ENCODE measurements around the gene DNM1L. TPM values are rescaled to one million over a fixed set of nuclear protein-coding genes. Genes with fewer than 3 reads are reported as not detected.

DNM1L gene
- polyA plus RNA-seq, 2 of the 4 experiments (the other 2 are of a cell fraction), result 67.0 to 121 TPM

- no peak for TF ChIP-seq NFE2L2 (conservative IDR thresholded peaks at IDR 0.05; ENCODE audit: low read length)
- TF ChIP-seq CEBPB (IDR thresholded peaks at IDR 0.05), result no peak
- no peak for TF ChIP-seq ESRRA (IDR thresholded peaks at IDR 0.05; ENCODE audit: borderline replicate concordance, low read length)
- no peak for TF ChIP-seq HDAC2 (IDR thresholded peaks at IDR 0.05)
- TF ChIP-seq EP300 (IDR thresholded peaks at IDR 0.05), result no peak
Observed at GRCh38 chr12:32777159-32777558, 98.1 kb downstream of the DNM1L start (continued).

GRCh38 chr12:32777691-32778175, 98.6 kb downstream of the DNM1L start:
- TF ChIP-seq, protein P1, sequence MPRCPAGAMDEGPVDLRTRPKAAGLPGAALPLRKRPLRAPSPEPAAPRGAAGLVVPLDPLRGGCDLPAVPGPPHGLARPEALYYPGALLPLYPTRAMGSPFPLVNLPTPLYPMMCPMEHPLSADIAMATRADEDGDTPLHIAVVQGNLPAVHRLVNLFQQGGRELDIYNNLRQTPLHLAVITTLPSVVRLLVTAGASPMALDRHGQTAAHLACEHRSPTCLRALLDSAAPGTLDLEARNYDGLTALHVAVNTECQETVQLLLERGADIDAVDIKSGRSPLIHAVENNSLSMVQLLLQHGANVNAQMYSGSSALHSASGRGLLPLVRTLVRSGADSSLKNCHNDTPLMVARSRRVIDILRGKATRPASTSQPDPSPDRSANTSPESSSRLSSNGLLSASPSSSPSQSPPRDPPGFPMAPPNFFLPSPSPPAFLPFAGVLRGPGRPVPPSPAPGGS (IDR thresholded peaks at IDR 0.05), result no peak
- WGBS (ENCODE audit: missing lambda C conversion rate), result 45% methylated on average over 6 of the region's 6 CpGs
- Histone ChIP-seq H3K4me1 (no peaks in the 10 kb centered on the region), H3K4me2 (no peak overlapping the region), H3K4me3 (no peak overlapping the region), H3K9me3 (no peaks in the 10 kb centered on the region), H3K27ac (no peak overlapping the region)
- no peak for DNase-seq (ENCODE audit: low read depth in 1 of 2, low spot score in 1 of 2)
- ChIA-PET POLR2A (no interaction called here), CTCF (interaction anchor here (1.6 kb wide), 1 partner anchor 22 kb away, joined by 4 read pairs; the partner anchor contains the start of gene YARS2)
- ATAC-seq, result no peak
- FAIRE-seq, result no peak

GRCh38 chr12:32780071-32780470, 101.0 kb downstream of the DNM1L start:
- 82% methylated on average over 1 of the region's 1 CpG for WGBS (ENCODE audit: missing lambda C conversion rate)
- TF ChIP-seq GATA3 (IDR thresholded peaks at IDR 0.05; ENCODE audit: borderline replicate concordance) (no peak), ZC3H11A (IDR thresholded peaks at IDR 0.05) (no peak), CEBPB (IDR thresholded peaks at IDR 0.05) (no peak), TFCP2L1 (CRISPR knock-in tag; IDR thresholded peaks at IDR 0.05) (no peak), ELK1 (IDR thresholded peaks at IDR 0.05; ENCODE audit: low read depth, low read length) (no peak), FOSL2 (IDR thresholded peaks at IDR 0.05) (no peak), FOSL2 (CRISPR knock-in tag; IDR thresholded peaks at IDR 0.05) (no peak), HMGXB4 (CRISPR knock-in tag; IDR thresholded peaks at IDR 0.05; ENCODE audit: borderline replicate concordance) (no peak), HOXB13 (CRISPR knock-in tag; IDR thresholded peaks at IDR 0.05; ENCODE audit: low read depth) (no peak), KDM1A (IDR thresholded peaks at IDR 0.05; ENCODE audit: low read depth) (no peak), FOXS1 (CRISPR knock-in tag; IDR thresholded peaks at IDR 0.05) (no peak), MAFK (IDR thresholded peaks at IDR 0.05; ENCODE audit: partially characterized antibody) (no peak), ZSCAN20 (CRISPR knock-in tag; IDR thresholded peaks at IDR 0.05) (no peak), BHLHE40 (IDR thresholded peaks at IDR 0.05; ENCODE audit: low read depth, low read length) (no peak), HEYL (CRISPR knock-in tag; IDR thresholded peaks at IDR 0.05) (no peak), RCOR1 (IDR thresholded peaks at IDR 0.05; ENCODE audit: low read depth, low read length) (no peak), RAD21 (conservative IDR thresholded peaks at IDR 0.05 in 1 of 2, IDR thresholded peaks at IDR 0.05 in 1 of 2) (no peak)
- TF ChIP-seq, protein P2, sequence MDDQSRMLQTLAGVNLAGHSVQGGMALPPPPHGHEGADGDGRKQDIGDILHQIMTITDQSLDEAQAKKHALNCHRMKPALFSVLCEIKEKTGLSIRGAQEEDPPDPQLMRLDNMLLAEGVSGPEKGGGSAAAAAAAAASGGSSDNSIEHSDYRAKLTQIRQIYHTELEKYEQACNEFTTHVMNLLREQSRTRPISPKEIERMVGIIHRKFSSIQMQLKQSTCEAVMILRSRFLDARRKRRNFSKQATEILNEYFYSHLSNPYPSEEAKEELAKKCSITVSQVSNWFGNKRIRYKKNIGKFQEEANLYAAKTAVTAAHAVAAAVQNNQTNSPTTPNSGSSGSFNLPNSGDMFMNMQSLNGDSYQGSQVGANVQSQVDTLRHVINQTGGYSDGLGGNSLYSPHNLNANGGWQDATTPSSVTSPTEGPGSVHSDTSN (IDR thresholded peaks at IDR 0.05), result no peak
- Histone ChIP-seq H3K4me2 (no peak overlapping the region), H3K4me3 (no peak overlapping the region), H3K4me1 (no peaks in the 10 kb centered on the region), H3K9me3 (no peaks in the 10 kb centered on the region), H3K27ac (no peak overlapping the region)
- DNase-seq (ENCODE audit: low read depth in 1 of 2, low spot score in 1 of 2), result no peak
- no peak for ATAC-seq
- ChIA-PET POLR2A (no interaction called here), CTCF (interaction anchor here (0.6 to 3.0 kb wide), 2 partner anchors 24 to 590 kb away, joined by 3 to 12 read pairs; partner anchors contain the start of gene YARS2)
- no peak for FAIRE-seq

Data from A549 (cell line).